HuH-7.5 (cell line): ENCODE data around the gene EDEM1.
A peak's percentile ranks its signal among the peaks of the same experiment; 100 is the strongest.
"Not testable (repeated sequence)": the region's sequence is repeated elsewhere in the genome, so short reads cannot be mapped to it uniquely, and the experiment has no call there.

Source experiments
- DNase-seq: peaks from one replicate; pipeline ENCODE4 v3.0.0; 2011; ENCODE audit warnings: low spot score

The EDEM1 gene

DNA sequence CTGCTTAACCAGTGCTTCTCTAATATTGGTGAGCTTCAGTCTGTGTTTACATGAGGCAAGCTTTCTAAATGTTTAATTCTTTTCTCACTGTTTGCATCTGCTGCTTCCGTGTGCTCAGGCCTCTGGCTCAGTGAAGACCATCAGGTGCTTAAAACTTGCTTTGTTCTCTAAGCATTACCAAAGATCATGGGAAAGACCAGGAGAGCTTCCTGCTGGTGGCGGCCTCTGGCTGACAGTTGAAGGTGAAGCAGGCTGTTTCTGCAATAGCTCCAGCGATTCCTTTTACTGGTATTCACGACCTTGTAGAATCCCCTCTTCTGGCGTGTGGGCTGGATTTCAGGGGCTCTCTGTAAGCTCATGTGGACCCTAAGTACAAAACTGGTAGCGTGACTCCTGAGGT, 45.1 kb downstream of the EDEM1 start:
- no peak for DNase-seq

DNA sequence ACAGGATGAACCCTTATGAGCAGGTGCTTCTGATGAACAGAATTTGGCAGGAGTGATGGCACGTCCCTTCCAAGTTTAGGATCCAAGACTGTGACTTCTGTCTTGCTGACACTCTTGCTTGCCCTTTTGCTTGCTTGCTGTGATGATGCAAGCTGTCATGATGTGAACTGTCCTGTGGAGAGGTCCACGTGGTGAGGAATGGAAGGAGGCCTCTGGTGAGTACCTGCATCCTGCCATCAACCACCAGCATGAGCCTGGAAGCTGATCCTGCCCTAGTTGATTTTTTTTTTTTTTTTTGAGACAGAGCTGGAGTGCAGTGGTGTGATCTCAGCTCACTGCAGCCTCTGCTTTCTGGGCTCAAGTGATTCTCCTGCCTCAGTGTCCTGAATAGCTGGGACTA, 45.5 kb downstream of the EDEM1 start:
- DNase-seq: no peak

DNA sequence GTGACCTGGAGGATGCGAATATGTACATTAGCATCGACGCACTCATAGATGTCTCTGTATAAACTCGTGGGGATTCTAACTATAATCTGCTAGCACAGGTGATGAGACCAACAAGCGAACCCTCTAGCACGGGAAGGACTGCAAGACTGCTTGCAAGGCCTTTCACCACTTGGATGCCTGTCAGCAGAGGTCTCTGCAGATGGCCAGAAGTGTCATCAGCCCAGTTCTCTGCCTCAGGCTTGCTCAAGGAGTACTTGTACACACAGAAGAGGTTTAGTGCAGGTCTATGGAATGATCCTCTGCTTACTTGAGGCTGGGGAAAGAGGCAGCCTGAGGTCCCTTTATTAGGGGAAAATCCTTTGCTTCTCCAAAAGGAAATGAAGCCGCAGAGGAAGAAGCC, 48.1 kb downstream of the EDEM1 start:
- no peak for DNase-seq

DNA sequence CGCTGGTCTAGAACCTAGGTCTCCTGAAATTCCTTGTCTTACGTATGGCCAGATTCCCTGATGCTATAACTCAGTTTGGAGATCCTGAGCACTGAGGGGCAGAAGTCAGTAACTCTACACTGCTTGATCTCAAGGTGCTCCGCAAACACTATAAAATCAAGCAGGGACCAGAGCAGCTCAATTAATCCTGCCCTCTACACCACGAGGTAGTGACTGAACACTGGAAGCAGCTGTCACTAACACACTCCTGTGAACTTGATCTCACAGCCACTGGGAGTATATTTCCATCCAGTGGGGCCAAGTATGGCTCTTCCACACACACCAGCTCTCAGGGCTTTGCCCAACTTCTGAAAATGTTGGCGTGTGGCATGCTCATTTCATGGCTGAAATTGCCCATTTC, 51.0 kb downstream of the EDEM1 start:
- DNase-seq: no peak

DNA sequence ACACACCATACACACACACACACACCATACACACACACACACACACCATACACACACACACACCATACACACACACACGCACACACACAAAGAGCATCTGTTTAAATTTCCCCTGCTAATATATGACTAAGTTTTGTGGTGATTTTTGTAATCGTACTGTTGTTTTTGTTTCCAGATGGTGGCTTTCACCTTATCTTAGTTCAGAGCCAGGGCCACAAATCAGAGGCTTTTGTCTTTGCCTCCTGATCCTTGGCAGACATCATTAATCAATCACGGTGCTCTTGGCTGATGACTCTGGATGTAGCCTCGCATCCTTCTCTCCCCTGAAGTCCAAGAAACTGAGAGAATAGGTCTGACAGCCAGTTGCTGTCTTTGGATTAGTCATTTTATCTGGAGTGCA, 52.1 kb downstream of the EDEM1 start:
- DNase-seq: no peak

DNA sequence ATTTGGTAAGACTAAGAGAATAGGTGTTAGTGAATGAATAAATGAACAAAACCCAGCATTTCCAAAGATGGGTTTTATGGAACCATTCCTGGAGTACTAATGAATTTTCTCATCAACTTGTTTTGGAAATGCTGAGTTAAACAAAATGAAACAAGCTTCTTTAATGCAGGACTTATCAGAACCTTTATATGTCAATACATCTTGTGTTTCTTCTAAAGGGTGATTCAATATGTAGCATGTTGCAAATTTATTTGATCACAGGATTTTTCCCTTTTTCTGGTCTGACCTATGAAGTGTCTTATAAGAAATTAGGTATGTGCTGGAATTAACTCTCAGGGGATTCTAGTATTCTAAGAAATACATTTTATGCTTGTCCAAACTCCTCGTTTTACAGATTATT, 53.2 kb downstream of the EDEM1 start:
- DNase-seq: no peak

DNA sequence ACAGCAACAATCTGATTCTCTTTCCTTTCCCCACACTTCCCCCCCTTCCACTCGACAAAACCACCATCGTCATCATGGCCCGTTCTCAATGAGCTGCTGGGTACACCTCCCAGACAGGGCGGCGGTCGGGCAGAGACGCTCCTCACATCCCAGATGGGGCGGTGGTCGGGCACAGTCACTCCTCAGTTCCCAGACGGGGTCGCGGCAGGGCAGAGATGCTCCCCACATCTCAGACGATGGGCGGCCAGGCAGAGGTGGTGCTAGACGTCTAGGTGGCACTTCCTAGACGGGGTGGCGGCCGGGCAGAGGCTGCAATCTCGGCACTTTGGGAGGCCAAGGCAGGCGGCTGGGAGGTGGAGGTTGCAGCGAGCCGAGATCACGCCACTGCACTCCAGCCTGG, 55.3 kb downstream of the EDEM1 start:
- DNase-seq: not testable (repeated sequence)

DNA sequence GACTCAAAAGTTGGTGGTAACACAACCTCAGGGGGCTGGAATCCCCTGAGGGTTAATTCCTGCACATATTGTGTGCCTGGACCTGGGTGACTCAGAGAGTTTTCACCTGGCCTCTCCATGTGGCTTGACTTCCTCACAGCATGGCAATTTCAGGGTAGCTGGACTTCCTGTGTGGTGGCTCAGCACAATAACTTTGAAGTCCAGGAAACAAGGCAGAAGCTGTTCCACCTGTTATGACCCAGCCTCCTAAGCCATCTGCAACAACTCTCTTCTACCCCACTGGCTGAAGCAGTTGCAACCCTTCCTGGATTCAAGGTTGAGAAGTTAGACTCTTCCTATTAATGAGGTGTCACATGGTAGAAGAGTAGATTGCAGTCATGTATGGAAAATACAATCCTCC, 58.4 kb downstream of the EDEM1 start:
- no peak for DNase-seq

DNA sequence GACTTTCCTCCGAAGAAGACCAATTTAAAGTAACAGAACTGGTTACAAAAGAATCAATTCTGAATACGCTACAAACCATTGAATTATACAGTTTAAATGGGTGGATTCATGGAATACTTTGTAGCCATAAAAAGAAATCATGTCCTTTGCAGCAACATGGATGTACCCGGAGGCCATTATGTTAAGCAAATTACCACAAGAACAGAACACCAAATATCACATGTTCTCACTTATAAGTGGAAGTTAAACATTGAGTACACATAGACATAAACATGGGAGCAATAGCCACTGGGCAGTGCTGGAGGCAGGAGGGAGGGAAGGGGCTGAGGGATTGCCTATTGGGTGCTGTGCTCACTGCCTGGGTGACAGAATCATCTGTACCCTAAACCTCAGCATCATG, 61.3 kb downstream of the EDEM1 start:
- DNase-seq: no peak

DNA sequence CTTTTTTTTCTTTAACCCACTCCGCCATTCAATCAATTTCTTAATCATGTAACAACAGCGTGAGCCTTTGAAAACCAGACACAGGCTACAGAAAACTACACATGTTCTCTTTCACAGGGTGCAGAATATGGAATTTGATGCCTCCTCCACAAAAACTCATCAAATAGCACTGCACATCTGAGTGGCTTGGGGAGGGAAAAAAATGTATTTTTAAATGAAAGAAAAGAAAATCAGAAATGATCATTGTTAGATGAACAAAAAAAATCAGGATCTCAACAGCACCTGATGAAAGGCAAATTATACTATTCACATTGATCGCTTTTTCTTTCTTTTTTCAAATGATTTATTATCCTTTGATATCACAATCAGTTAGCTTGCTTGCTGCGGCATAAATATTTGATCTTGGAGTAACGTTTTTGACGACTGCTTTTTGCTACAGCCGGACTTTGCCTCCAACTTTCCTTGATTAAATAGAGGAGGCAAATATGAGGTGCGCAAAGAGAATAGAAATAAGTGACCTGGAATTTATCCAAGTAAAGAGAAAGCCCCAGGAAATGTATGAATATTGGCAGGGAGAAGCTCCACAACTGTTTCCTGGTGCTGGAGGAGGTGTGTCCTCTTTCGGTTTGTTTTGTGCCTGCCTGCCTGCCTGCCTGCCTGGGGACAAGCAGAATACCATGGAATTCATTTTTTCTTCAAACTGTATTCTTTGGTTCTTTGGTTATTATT, 63.1 kb downstream of the EDEM1 start:
- peak; percentile 53 for DNase-seq

DNA sequence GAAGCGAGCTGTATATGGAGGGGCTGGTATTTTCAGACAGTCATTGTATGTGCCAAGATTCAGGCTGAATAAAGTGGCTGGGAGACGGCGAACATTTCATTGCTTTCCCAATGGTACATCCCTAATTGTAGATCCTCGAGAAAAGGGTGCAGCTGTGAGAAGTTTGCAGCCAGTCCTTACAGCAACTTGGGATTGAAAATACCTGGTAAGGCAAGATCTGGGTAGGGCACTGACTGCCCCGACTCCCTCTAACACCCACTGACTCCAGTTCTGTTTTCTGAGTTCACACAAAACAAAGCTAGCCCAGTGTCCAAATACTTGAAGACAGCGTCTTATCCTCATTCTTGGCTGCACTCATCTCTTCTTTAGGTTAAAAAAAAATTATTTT, 63.7 kb downstream of the EDEM1 start:
- DNase-seq: no peak

DNA sequence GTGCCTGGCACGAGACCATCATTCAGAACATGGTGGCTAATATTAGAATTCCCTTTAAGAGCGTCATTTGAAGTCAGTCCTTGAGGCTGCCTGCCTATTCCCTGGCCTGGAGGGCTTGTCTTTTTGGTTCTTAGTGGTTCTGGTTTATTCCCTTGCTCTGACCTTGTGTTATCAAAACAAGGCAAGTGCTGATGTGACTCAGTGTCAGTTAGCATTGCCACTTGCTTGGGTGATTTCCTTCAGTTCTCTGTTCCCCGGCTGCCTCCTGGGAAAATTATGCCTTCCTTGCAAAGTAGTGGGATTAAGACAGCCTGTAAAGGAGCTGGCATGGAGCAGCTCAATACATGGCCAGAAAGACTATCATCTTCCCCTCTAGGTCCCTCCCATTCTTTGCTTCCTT, 64.6 kb downstream of the EDEM1 start:
- DNase-seq: no peak

DNA sequence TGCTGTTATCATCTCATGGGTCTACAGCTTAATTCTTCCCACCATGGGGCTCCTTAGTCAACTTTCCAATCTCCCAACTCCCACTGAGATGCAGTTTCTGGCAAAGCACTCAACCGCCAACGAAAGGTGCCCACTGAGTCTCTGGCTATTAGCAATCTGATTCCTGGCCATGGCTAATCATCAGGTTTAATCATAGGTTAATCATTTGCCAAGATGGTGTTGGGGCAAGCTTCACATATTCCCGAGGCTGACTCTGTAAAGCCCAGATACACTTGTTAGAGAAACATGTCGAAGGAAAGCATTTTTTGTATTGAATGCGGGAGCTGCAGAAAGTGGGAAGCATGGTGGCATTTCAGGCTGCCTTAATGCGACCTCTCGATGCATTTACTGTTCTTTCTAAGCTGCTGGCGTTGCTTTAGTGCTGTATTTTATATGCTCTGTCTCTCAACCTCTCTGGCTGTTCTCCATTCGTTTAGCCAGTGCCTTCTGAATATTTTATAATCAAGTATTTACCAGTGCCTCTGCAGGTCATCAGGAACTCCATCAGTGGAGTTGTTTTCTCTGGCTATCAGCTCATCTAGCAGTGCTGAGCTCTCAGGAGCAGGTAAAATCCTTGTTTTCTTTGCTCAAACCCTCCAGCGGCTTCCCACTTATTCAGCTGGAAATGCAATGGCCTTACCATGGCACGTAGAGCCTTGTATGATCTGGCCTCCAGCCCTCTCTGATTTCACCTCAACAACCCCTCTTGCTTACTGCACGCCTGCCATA, 67.0 kb downstream of the EDEM1 start:
- DNase-seq: no peak

DNA sequence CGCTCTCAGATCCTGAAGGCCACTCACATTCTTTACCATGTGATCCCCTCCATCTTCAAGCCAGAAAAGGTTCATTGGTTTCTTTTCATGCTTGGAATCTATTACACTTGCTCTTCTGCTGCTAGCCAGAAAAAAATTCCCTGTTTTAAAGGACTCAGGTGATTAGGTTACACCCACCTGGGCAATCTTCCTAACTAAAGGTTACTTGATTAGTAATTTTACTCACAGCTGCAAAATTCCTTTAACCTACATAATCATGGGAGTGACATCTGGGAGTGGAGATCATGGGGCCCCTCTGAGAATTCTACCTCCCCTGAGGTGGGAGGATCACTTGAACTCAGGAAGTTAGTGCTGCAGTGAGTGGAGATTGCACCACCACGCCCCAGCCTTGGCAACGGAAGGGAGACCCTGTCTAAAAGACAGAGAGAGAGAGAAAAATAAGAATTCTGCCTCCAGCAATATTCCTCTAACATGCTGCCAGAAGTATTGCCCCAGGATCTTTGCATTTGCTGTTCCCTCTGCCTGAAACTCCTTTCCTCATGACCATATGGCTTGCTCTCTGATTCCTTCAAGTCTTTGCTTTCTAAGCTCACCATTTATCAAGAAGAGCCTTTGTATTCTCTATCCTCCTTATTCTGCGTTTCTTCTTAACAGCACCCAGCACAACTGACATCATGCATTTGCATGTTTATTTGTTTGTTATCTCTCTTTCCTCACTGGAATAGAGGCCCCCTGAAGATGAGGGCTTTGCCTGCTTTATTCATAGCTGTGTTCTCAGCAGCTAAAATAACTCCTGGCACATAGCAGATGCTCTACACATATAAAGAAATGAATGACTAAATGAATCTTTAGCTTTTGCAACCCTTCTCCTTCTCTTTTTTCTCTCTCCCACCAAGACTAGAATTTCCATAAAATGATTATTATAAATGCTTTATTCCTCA, 68.2 kb downstream of the EDEM1 start:
- DNase-seq: no peak

DNA sequence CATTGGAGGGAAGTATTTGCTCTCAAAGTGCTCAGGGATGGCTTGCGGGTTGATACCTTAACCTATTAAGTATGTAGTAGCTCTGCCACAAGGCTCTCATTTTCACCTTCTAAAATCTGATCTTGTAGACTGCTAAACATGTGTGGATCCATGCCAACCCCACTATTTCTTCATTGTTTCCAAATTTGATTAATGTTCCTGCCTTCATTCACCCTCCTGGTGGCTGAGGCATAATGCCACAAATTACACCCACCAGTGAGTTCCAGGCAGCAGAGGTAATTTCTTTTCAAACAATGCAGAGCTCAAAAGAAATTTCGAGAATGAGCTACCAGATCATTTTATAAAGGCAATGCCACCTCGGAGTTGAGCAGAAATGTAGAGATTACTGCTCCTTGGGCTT, 71.0 kb downstream of the EDEM1 start:
- DNase-seq: no peak

DNA sequence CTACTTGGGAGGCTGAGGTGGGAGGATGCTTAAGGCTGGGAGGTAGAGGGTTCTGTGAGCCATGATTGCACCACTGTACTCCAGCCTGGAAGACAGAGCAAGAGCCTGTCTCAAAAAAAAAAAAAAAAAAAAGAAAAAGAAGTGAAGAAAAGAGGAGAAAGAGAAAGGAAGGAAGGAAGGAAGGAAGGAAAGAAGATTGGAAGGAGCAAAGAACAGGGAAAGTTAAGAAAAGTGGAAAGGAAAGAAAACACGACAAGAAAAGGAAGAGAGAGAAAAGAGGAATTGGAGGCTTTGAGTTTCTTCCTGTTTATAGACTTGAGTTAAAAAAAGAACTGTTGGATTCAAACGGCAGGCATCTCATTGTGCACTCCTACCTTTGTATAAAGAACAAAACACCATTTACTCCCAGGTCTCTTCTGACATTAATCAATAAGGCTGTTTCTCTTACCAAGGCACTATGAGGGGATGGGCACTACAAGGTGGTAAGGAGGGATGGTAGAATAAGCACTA, 73.5 kb downstream of the EDEM1 start:
- DNase-seq: no peak

DNA sequence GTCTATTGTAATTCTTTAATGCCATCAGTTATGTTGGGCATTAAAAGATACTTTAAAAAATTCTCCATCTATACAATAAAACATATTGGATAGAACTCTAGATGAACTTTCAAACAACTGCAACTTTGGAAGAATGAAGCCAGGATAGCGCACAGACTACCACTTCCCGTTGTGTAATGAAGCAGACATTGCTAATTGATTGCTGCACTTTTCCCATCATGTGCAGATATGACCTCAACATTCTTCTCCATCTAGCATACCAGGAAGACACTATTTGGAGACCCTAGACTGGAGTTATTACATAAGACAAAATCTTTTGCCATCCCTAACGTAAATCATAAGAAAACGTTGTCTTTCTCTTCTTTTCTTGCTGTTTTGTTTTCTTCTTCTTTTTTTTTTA, 75.0 kb downstream of the EDEM1 start:
- no peak for DNase-seq

DNA sequence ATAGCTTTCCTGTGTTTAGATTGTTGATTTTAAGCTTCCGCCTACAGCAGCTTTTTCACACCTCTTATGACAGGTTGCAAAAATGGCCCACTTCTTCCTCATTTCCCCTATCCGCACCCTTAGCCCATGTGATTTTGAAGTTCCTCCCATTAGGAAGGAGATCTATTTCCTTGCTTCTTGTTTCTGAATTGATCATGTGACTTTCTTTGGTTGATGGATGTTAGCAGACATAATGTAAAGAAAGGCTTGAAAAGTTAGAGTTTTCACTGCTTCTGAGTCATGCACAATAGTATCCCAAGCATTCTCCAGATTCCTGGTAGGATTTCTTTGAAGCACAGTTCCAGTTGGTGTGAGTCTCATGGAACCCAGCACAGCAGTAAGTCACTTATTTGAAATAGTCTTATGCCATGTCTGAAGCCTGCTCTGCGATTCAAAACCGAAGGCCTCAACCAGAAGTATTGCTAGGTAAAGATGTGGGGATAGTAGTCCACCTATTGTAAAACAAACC, 76.6 kb downstream of the EDEM1 start:
- DNase-seq: no peak

DNA sequence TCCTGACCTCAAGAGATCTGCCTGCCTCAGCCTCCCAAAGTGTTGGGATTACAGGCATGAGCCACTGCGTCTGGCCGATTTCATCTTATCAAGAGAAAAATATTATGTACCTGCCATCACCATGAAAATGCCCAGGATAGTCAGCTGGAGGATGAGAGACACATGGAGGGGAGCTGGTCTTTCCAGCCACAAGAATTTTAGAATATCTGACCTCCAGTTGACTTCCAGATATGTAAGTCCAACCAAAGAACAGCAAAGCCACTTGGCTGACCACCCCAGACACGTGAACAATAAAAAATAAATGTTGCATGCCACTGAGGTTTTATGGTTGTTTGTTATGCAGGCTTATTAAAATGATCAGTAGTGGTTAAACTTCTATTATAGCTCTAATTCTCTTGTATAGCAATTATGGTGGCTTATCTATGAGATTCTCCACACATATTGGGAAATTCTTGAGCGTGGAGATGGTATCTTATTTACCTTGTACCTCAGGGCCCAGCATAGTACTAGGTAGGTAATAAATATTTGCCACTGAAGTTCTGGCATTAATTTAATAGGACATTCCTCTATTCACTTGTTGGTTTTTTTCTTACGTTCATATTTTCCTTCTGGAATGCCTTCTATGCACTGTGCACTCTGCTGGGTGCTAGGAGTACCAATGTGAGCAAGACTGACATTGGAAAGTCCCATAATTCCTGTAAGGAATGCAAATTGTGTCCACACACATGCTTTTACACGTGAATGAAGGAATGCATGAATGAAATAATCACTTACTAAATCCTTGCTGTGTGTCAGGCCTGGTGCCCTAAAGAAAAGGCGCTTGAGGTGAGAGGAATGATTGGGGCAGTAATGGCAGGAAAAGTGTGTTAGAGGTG, 77.6 kb downstream of the EDEM1 start:
- DNase-seq: no peak

DNA sequence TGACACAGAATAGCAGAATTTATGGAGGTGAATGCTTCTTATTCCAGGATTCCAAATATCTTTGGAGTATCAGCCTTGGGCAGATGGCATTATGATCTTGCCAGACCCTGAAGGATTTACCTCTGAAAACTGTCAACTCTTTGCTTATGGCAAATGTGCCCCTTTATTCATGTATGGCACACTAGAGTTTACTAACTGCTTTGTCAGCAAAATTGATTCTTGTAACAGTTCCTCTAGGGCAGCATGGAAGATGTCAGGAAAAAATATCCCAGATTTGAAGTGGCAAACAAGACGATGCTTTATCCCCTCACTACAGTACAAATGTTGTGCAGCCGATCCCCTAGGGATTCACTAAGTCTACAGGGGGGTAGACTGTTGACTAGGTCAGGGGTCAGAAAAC, 79.7 kb downstream of the EDEM1 start:
- DNase-seq: no peak

DNA sequence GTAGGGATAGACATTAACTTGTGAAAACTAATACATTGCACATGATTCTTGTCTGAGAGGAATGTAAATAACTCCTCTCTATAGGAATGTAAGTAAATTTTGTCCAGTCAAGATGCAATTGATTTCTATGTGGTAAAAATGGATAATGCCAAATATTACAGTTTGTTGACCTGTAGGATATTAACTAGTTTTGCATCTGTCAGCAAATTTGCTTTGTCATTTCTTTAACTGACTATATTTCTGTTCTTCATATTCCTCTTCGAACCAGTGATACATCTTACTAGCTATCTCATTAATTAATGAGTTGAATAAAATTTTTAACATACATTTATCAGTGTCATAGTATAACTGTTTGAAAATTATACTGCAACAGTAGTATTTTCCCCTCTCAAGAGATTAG, 80.4 kb downstream of the EDEM1 start:
- no peak for DNase-seq
